OCI-LY1 (cell line): Measurements from ENCODE around the gene ANO3.

ENCODE experiments used
- H2AFZ ChIP-seq: fragments of 200-600 bp; sonication (generic), shearing (Covaris generic); 2 replicates; pipeline ENCODE4 v1.6.0; 2014; ENCODE audit warnings: antibody characterized with exemption, mild to moderate bottlenecking, low read length
- H3F3A ChIP-seq: fragments of 200-600 bp; sonication (generic), shearing (Covaris generic); 2 replicates; pipeline ENCODE4 v1.6.0; 2014; ENCODE audit warnings: mild to moderate bottlenecking, antibody characterized with exemption, low read length, moderate library complexity; ENCODE audit not compliant: insufficient read depth
- H3K27ac ChIP-seq: fragments of 200-600 bp; sonication (generic); 2 replicates; pipeline ENCODE4 v1.5.1; 2014; ENCODE audit warnings: low read length, mixed run types, mild to moderate bottlenecking, low read depth; ENCODE audit not compliant: poor library complexity, severe bottlenecking
- H3K27me3 ChIP-seq: fragments of 200-600 bp; sonication (generic); 2 replicates; pipeline ENCODE4 v1.6.0; 2014; ENCODE audit warnings: antibody characterized with exemption, mild to moderate bottlenecking, low read length, moderate library complexity; ENCODE audit not compliant: insufficient read depth
- H3K36me3 ChIP-seq: fragments of 200-600 bp; sonication (generic); 2 replicates; pipeline ENCODE4 v1.6.1; 2014; ENCODE audit warnings: mild to moderate bottlenecking, antibody characterized with exemption, low read length, moderate library complexity, mixed read lengths; ENCODE audit not compliant: insufficient read depth
- H3K4me1 ChIP-seq: fragments of 200-600 bp; sonication (generic); 2 replicates; pipeline ENCODE4 v1.5.1; 2014; ENCODE audit warnings: mild to moderate bottlenecking, low read length, moderate library complexity; ENCODE audit not compliant: insufficient read depth, severe bottlenecking
- H3K4me2 ChIP-seq: fragments of 200-600 bp; sonication (generic), shearing (Covaris generic); 2 replicates; pipeline ENCODE4 v1.6.1; 2014; ENCODE audit warnings: low read length
- H3K4me3 ChIP-seq: fragments of 200-600 bp; sonication (generic); 2 replicates; pipeline ENCODE4 v1.5.1; 2014; ENCODE audit warnings: low read length, low read depth, mild to moderate bottlenecking, mixed read lengths; ENCODE audit not compliant: poor library complexity, severe bottlenecking
- H3K79me2 ChIP-seq: fragments of 200-600 bp; shearing (Covaris generic); 2 replicates; pipeline ENCODE4 v1.6.1; 2016; ENCODE audit warnings: mixed run types, low read length, mixed read lengths; ENCODE audit not compliant: insufficient read depth
- H3K9ac ChIP-seq: fragments of 200-600 bp; sonication (generic), shearing (Covaris generic); 2 replicates; pipeline ENCODE4 v1.6.1; 2014; ENCODE audit warnings: mild to moderate bottlenecking, low read length, mixed read lengths
- H3K9me2 ChIP-seq: fragments of 200-600 bp; sonication (generic), shearing (Covaris generic); 2 replicates; pipeline ENCODE4 v1.6.1; 2014; ENCODE audit warnings: low read depth, mild to moderate bottlenecking, low read length, mixed read lengths
- H3K9me3 ChIP-seq: fragments of 200-600 bp; shearing (Covaris generic); 2 replicates; pipeline ENCODE4 v1.6.1; 2014; ENCODE audit warnings: low read length, mixed read lengths
- H4K20me1 ChIP-seq: fragments of 200-600 bp; sonication (generic), shearing (Covaris generic); 2 replicates; pipeline ENCODE4 v1.6.0; 2016; ENCODE audit warnings: mild to moderate bottlenecking, low read length; ENCODE audit not compliant: insufficient read depth
- EZH2 ChIP-seq: fragments of 200-600 bp; sonication (generic), shearing (Covaris generic); IDR thresholded peaks from 2 replicates; pipeline ENCODE4 v1.8.0; 2017; ENCODE audit warnings: borderline replicate concordance, mixed run types, mild to moderate bottlenecking, antibody characterized with exemption, low read length, moderate library complexity, mixed read lengths
- TF ChIP-seq, protein P1 (sequence below): fragments of 200-600 bp; sonication (generic), shearing (Covaris generic); IDR thresholded peaks from 2 replicates; pipeline ENCODE4 v1.5.1; 2017; ENCODE audit warnings: mild to moderate bottlenecking, antibody characterized with exemption, low read length, moderate library complexity, mixed read lengths

Gene ANO3

DNA sequence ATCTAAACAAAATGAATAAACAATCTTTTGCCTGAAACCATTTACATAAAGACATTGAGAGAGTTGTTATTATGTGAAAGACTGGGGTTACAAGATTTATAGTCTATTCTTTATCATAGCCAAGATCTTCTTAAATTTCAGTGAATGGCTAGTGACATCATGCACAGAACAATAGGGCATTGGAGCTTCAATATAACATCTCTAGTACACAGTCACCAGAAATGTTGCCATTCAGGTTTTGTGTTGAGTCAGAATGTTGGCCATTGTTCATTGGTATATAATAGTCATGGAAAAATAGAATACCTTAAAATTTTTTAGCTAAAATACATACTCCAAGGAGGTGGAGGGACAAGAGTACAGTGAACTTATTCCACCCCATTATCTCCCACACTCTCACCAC lies 345.6 kb downstream of the ANO3 start:
- no peaks in the 10 kb centered on the region for H3K36me3 ChIP-seq
- no peaks in the 10 kb centered on the region for H3K4me1 ChIP-seq
- no peaks in the 10 kb centered on the region for H3K79me2 ChIP-seq
- no peaks in the 10 kb centered on the region for H3F3A ChIP-seq
- H3K9me2 ChIP-seq, result no peaks in the 10 kb centered on the region
- no peak overlapping the region for H2AFZ ChIP-seq
- H3K9ac ChIP-seq, result no peak overlapping the region
- H3K27me3 ChIP-seq, result no peaks in the 10 kb centered on the region
- H3K4me2 ChIP-seq, result no peak overlapping the region
- no peaks in the 10 kb centered on the region for H3K9me3 ChIP-seq
- no peak overlapping the region for H3K4me3 ChIP-seq
- TF ChIP-seq, protein P1, sequence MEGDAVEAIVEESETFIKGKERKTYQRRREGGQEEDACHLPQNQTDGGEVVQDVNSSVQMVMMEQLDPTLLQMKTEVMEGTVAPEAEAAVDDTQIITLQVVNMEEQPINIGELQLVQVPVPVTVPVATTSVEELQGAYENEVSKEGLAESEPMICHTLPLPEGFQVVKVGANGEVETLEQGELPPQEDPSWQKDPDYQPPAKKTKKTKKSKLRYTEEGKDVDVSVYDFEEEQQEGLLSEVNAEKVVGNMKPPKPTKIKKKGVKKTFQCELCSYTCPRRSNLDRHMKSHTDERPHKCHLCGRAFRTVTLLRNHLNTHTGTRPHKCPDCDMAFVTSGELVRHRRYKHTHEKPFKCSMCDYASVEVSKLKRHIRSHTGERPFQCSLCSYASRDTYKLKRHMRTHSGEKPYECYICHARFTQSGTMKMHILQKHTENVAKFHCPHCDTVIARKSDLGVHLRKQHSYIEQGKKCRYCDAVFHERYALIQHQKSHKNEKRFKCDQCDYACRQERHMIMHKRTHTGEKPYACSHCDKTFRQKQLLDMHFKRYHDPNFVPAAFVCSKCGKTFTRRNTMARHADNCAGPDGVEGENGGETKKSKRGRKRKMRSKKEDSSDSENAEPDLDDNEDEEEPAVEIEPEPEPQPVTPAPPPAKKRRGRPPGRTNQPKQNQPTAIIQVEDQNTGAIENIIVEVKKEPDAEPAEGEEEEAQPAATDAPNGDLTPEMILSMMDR, result no peak
- TF ChIP-seq EZH2, result no peak
- H4K20me1 ChIP-seq, result no peaks in the 10 kb centered on the region
- H3K27ac ChIP-seq, result no peak overlapping the region

DNA sequence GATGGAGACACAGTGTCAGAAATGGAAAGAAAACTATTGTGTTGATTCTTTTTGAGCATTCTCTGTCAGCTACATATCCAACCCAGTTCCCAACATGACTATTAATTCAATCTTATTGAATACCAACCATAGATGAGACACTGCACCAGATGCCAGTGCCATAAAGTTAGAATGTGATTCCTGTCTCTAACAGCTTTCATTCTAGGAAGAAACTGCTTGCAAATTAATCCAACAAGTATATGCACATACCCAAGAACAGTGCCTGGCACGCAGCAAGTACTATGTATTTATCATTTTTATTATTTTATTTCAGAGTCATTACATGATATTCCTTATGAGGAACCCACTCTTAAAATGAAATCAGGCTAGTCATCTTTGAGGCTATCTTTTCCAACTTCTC lies 355.4 kb downstream of the ANO3 start:
- no peaks in the 10 kb centered on the region for H3K27me3 ChIP-seq
- no peaks in the 10 kb centered on the region for H3F3A ChIP-seq
- no peaks in the 10 kb centered on the region for H3K9me3 ChIP-seq
- H3K27ac ChIP-seq, result no peak overlapping the region
- H2AFZ ChIP-seq, result no peak overlapping the region
- no peaks in the 10 kb centered on the region for H4K20me1 ChIP-seq
- H3K9ac ChIP-seq, result no peak overlapping the region
- TF ChIP-seq, protein P1, result no peak
- no peak for TF ChIP-seq EZH2
- no peaks in the 10 kb centered on the region for H3K79me2 ChIP-seq
- no peaks in the 10 kb centered on the region for H3K36me3 ChIP-seq
- H3K9me2 ChIP-seq, result no peaks in the 10 kb centered on the region
- H3K4me1 ChIP-seq, result no peaks in the 10 kb centered on the region
- no peak overlapping the region for H3K4me2 ChIP-seq
- no peak overlapping the region for H3K4me3 ChIP-seq

DNA sequence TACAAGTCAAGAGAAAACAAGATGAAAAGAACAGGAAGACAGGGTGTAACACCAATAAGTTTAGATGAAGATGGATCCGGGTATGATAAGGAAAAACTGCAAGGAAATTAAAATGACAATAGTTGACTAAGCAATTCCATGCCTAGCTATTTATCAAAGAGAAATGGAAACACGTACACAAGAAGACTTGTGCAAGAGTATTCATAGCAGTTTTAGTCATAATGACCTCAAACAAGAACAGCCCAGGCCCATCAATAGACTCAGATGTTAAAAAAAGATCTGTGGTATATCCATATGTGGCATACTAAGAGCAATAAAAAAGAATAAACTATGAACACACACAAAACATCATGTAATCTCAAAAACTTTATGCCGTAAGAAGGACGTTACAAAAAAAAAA lies 356.8 kb downstream of the ANO3 start:
- no peaks in the 10 kb centered on the region for H3K27me3 ChIP-seq
- H3K9me3 ChIP-seq, result no peaks in the 10 kb centered on the region
- no peak overlapping the region for H3K9ac ChIP-seq
- H4K20me1 ChIP-seq, result no peaks in the 10 kb centered on the region
- no peaks in the 10 kb centered on the region for H3K36me3 ChIP-seq
- no peaks in the 10 kb centered on the region for H3K4me1 ChIP-seq
- no peak overlapping the region for H3K27ac ChIP-seq
- H3K4me3 ChIP-seq, result no peak overlapping the region
- no peak overlapping the region for H3K4me2 ChIP-seq
- TF ChIP-seq, protein P1, result no peak
- no peak for TF ChIP-seq EZH2
- no peaks in the 10 kb centered on the region for H3F3A ChIP-seq
- H3K9me2 ChIP-seq, result no peaks in the 10 kb centered on the region
- H2AFZ ChIP-seq, result no peak overlapping the region
- no peaks in the 10 kb centered on the region for H3K79me2 ChIP-seq
